K562 (cell line): ENCODE results near the gene VWA8. TPM values are rescaled to one million over a fixed set of nuclear protein-coding genes. Genes with fewer than 3 reads are reported as not detected.

Experiments
- ATAC-seq: fragments of 200-7000 bp; cut with Tn5 transposase; 3 replicates; pipeline ENCODE4 v1.9.1; 2020; ENCODE audit warnings: moderate library complexity
- BruUV-seq: library from RNA; stranded (reverse); fragments of 400-500 nt; replicated peaks from 2 replicates; lab custom pipeline; 2021; lab: Mats Ljungman, UMichigan
- CTCF ChIA-PET: fragments of 300-600 bp; formaldehyde crosslinking; extraction: SDS; loops from one replicate; lab custom pipeline; 2021; ENCODE audit warnings: low intra/inter-chr PET ratio; lab: Yijun Ruan, JAX
- POLR2A ChIA-PET: fragments of 300-600, 350-650 bp; sonication (Branson Sonifier 250); formaldehyde crosslinking; extraction: SDS; loops from one replicate; lab custom pipeline; 2021; ENCODE audit warnings: antibody characterized with exemption, inconsistent platforms; lab: Yijun Ruan, JAX
- DNase-seq, 4 experiments: peaks; one replicate each; pipeline versions ENCODE4 v3.0.0 to v3.0.0-alpha.2; 2011 to 2018; ENCODE audit warnings: low spot score in 3 of 4, mixed read lengths in 3 of 4; ENCODE audit errors: extremely low read depth in 1 of 4
- FAIRE-seq: peaks from 2 replicates; lab custom pipeline; 2011; peaks lifted over from hg19 to GRCh38; lab: Jason Lieb, UNC
- H2AFZ ChIP-seq: 2 replicates; pipeline ENCODE4 v1.6.0; 2011; ENCODE audit warnings: low read depth, low read length, control low read depth, inconsistent platforms
- H3K27ac ChIP-seq: fragments of 200-600 bp; 3 replicates; pipeline ENCODE4 v1.8.0; 2011; ENCODE audit warnings: low read depth, mild to moderate bottlenecking, control low read depth, inconsistent platforms, low read length, moderate library complexity, mixed read lengths; ENCODE audit errors: extremely low read depth
- H3K27me3 ChIP-seq, 2 experiments: fragments of 300-600 bp in 1 of 2; 2 replicates in 1 of 2; 3 replicates in 1 of 2; pipeline versions ENCODE4 v1.6.0 to v1.8.0; 2011; ENCODE audit warnings: inconsistent platforms in 2 of 2, low read length in 2 of 2, mild to moderate bottlenecking in 1 of 2, mixed read lengths in 1 of 2, moderate library complexity in 1 of 2; ENCODE audit not compliant: control insufficient read depth in 2 of 2, insufficient read depth in 2 of 2
- H3K36me3 ChIP-seq: fragments of 300-600 bp; 3 replicates; pipeline ENCODE4 v1.8.0; 2011; ENCODE audit warnings: mild to moderate bottlenecking, low read length, inconsistent platforms; ENCODE audit not compliant: control insufficient read depth, insufficient read depth
- H3K4me1 ChIP-seq, 2 experiments: fragments of 200-600 bp in 1 of 2; replicated peaks in 1 of 2; 2 replicates in 1 of 2; 3 replicates in 1 of 2; pipeline versions ENCODE4 v1.5.1 to v1.8.0; 2011; ENCODE audit warnings: inconsistent platforms in 2 of 2, low read length in 2 of 2, mild to moderate bottlenecking in 1 of 2, mixed read lengths in 1 of 2, moderate library complexity in 1 of 2; ENCODE audit not compliant: control insufficient read depth in 2 of 2, insufficient read depth in 2 of 2
- H3K4me2 ChIP-seq: 2 replicates; pipeline ENCODE4 v1.6.1; 2011; ENCODE audit warnings: low read length, control low read depth, inconsistent platforms, mixed read lengths; ENCODE audit not compliant: insufficient read depth
- H3K4me3 ChIP-seq: fragments of 200-600 bp; sonication (generic), shearing (Covaris generic); 2 replicates; pipeline ENCODE4 v1.5.1; 2016; ENCODE audit warnings: control low read depth, inconsistent platforms
- H3K79me2 ChIP-seq: fragments of 200-600 bp; 3 replicates; pipeline ENCODE4 v1.8.0; 2011; ENCODE audit warnings: low read length, inconsistent platforms; ENCODE audit not compliant: control insufficient read depth, insufficient read depth
- H3K9ac ChIP-seq, 2 experiments: 2 replicates each; pipeline versions ENCODE4 v1.6.0 to v1.6.1; 2011; ENCODE audit warnings: low read depth in 2 of 2, low read length in 2 of 2, control low read depth in 1 of 2, inconsistent platforms in 1 of 2, mild to moderate bottlenecking in 1 of 2, mixed read lengths in 1 of 2; ENCODE audit not compliant: insufficient read depth in 1 of 2
- H3K9me1 ChIP-seq: one replicate; pipeline ENCODE4 v1.6.0; 2011; ENCODE audit warnings: inconsistent platforms, mild to moderate bottlenecking, low read length, moderate library complexity; ENCODE audit not compliant: control insufficient read depth, insufficient read depth
- H3K9me3 ChIP-seq: replicated peaks from 2 replicates; pipeline ENCODE4 v1.5.1; 2011; ENCODE audit warnings: low read depth, low read length, inconsistent platforms; ENCODE audit not compliant: control insufficient read depth, insufficient read depth
- H4K20me1 ChIP-seq: replicated peaks from 2 replicates; pipeline ENCODE4 v1.6.1; 2011; ENCODE audit warnings: low read length, inconsistent platforms, mixed read lengths; ENCODE audit not compliant: control insufficient read depth, insufficient read depth
- ATF3 ChIP-seq, 2 experiments: fragments of 450-650 bp in 1 of 2; sonication (generic) in 1 of 2; formaldehyde crosslinking in 1 of 2; IDR thresholded peaks in 1 of 2; conservative IDR thresholded peaks in 1 of 2; 2 replicates each; pipeline versions ENCODE4 v1.6.1 to v1.8.1; 2016 to 2023; ENCODE audit warnings: mild to moderate bottlenecking in 2 of 2, moderate library complexity in 2 of 2, inconsistent platforms in 1 of 2, missing genetic modification reagents in 1 of 2
- E2F4 ChIP-seq: sonication (generic); formaldehyde crosslinking; IDR thresholded peaks from 2 replicates; pipeline ENCODE4 v1.8.0; 2022; ENCODE audit warnings: mild to moderate bottlenecking, low read depth, missing genetic modification reagents
- HMBOX1 ChIP-seq: sonication (generic); IDR thresholded peaks from 2 replicates; pipeline ENCODE4 v1.6.1; 2016
- POLR2A ChIP-seq: fragments of 450-650 bp; conservative IDR thresholded peaks from 2 replicates; pipeline ENCODE4 v1.6.1; 2016
- PTBP1 ChIP-seq: fragments of 200-400 bp; formaldehyde crosslinking; IDR thresholded peaks from 2 replicates; pipeline ENCODE4 v1.6.1; 2017; ENCODE audit warnings: low read depth, low read length
- RBM25 ChIP-seq: fragments of 200-400 bp; formaldehyde crosslinking; IDR thresholded peaks from 2 replicates; pipeline ENCODE4 v1.6.1; 2018; ENCODE audit warnings: low read length, low read depth, moderate library complexity; ENCODE audit not compliant: severe bottlenecking
- RCOR1 ChIP-seq, 2 experiments: IDR thresholded peaks; 2 replicates each; pipeline ENCODE4 v1.6.1; 2012; ENCODE audit warnings: low read depth in 2 of 2, low read length in 2 of 2, borderline replicate concordance in 1 of 2, improper control_type of control experiment in 1 of 2
- SETDB1 ChIP-seq: IDR thresholded peaks from one replicate; pipeline ENCODE4 v1.6.1; 2012; ENCODE audit warnings: low read length, control low read depth, inconsistent platforms
- SMARCA4 ChIP-seq: fragments of 450-650 bp; IDR thresholded peaks from 2 replicates; pipeline ENCODE4 v1.6.1; 2016
- TAF9B ChIP-seq: fragments of 450-650 bp; IDR thresholded peaks from 2 replicates; pipeline ENCODE4 v1.6.1; 2018; ENCODE audit warnings: mild to moderate bottlenecking; ENCODE audit not compliant: partially characterized antibody
- TGIF2 ChIP-seq: sonication (generic); formaldehyde crosslinking; IDR thresholded peaks from 2 replicates; pipeline ENCODE4 v1.8.1; 2022; ENCODE audit warnings: mild to moderate bottlenecking, missing genetic modification reagents, moderate library complexity
- ZBTB1 ChIP-seq: sonication (generic); formaldehyde crosslinking; IDR thresholded peaks from 2 replicates; pipeline ENCODE4 v1.8.1; 2023; ENCODE audit warnings: missing genetic modification reagents, low read depth, mild to moderate bottlenecking, borderline replicate concordance
- ZNF12 ChIP-seq: sonication (generic); formaldehyde crosslinking; IDR thresholded peaks from 2 replicates; pipeline ENCODE4 v1.4.0; 2020; ENCODE audit warnings: mild to moderate bottlenecking, missing genetic modification reagents
- ZNF277 ChIP-seq: fragments of 250-450 bp; sonication (Bioruptor Pico); IDR thresholded peaks from 2 replicates; pipeline ENCODE4 v1.8.0; 2022; ENCODE audit warnings: inconsistent platforms, mild to moderate bottlenecking, moderate library complexity, borderline replicate concordance
- ZNF280B ChIP-seq: fragments of 250-450 bp; sonication (Bioruptor Pico); IDR thresholded peaks from 2 replicates; pipeline ENCODE4 v1.5.1; 2021; ENCODE audit warnings: mild to moderate bottlenecking
- ZNF668 ChIP-seq: fragments of 250-450 bp; sonication (Bioruptor Pico); IDR thresholded peaks from 2 replicates; pipeline ENCODE4 v1.8.0; 2022; ENCODE audit warnings: mild to moderate bottlenecking, inconsistent platforms
- WGBS: fragments of 100-300 bp; shearing (Covaris generic); methylation state at CpG from one replicate; pipeline ENCODE4 v1.1.6; 2016; ENCODE audit warnings: low coverage, mixed read lengths; ENCODE audit not compliant: insufficient coverage; ENCODE audit errors: missing lambda C conversion rate; 5-methylcytosine and 5-hydroxymethylcytosine counted together
- in situ Hi-C: fragments of 300-500 bp; cut with MboI; formaldehyde crosslinking; loops from 4 replicates; pipeline ENCODE4 v1.15.0; 2018; ENCODE audit warnings: inconsistent platforms, mixed read lengths
- intact Hi-C: fragments of 100-400 bp; cut with micrococcal nuclease; formaldehyde crosslinking; loops from 2 replicates; pipeline ENCODE4 v1.14.2; 2022
- polyA plus RNA-seq, 8 experiments: library from polyadenylated mRNA; depleted of rRNA in 4 of 8; stranded (reverse) in 5 of 8; unstranded in 3 of 8; fragments of >200 nt; fragmentation: Nextera tagmentation in 2 of 8; fragmentation: Illumina TruSeq in 1 of 8; extraction: Ambion mirVana in 2 of 8; extraction: Trizol in 1 of 8; gene quantifications; 2 replicates each; pipeline versions ENCODE4 v1.2.1 to v1.2.3, GENCODE V29; 2011 to 2014; ENCODE audit warnings: inconsistent platforms in 1 of 8, missing spikeins in 1 of 8
- total RNA-seq, 7 experiments: library from RNA; depleted of rRNA in 6 of 7; stranded (reverse); fragments of >200 nt in 6 of 7; fragmentation: Illumina TruSeq in 2 of 7; extraction: Trizol in 2 of 7; gene quantifications; 2 replicates each; pipeline versions ENCODE4 v1.2.1 to v1.2.3, GENCODE V29; 2011 to 2021; ENCODE audit warnings: low replicate concordance in 1 of 7

Gene VWA8
- total and polyA plus RNA-seq, 9 of the 15 experiments (the other 6 are each of a cell fraction or from before 2014, with no cell fraction given): 2.1 to 18.5 (median 13.3) TPM

GRCh38 chr13:41548031-41548430 lies 412.9 kb downstream of the VWA8 start:
- no peak overlapping the region for H3K4me3 ChIP-seq
- in situ Hi-C loops: no loop called here
- H4K20me1 ChIP-seq: no peaks in the 10 kb centered on the region
- H3K9ac ChIP-seq: no peak overlapping the region
- H3K36me3 ChIP-seq: no peaks in the 10 kb centered on the region
- ATAC-seq (peak; percentile 36; the same call in 1 of the 3 replicates), DNase-seq (no peak), FAIRE-seq (no peak)
- no peaks in the 10 kb centered on the region for H3K79me2 ChIP-seq
- 49% methylated on average over 6 of the region's 6 CpGs for WGBS
- no peak overlapping the region for H2AFZ ChIP-seq
- H3K27me3 ChIP-seq: peaks cover 0 to 10% of the 10 kb centered on the region in 2 experiments; a peak in 2 of 5 replicates
- H3K9me1 ChIP-seq: no peaks in the 10 kb centered on the region
- H3K4me2 ChIP-seq: no peak overlapping the region
- intact Hi-C loops: no loop called here
- ChIA-PET POLR2A (interaction anchor here (0.7 kb wide), 1 partner anchor 14 kb away, joined by 3 read pairs; no protein-coding TSS in a partner anchor), CTCF (no interaction called here)
- no peaks in the 10 kb centered on the region; a peak in 1 of 5 replicates for H3K4me1 ChIP-seq
- no peak overlapping the region for H3K27ac ChIP-seq
- BruUV-seq: no TSS peak
- no peaks in the 10 kb centered on the region for H3K9me3 ChIP-seq
- TF ChIP-seq ZBTB1 (CRISPR knock-in tag): no peak
- TF ChIP-seq TGIF2 (CRISPR knock-in tag): no peak
- no peak for TF ChIP-seq ZNF280B
- TF ChIP-seq HMBOX1: no peak
- no peak for TF ChIP-seq ZNF277 (CRISPR knock-in tag)
- TF ChIP-seq ZNF668: no peak
- TF ChIP-seq TAF9B: no peak
- no peak for TF ChIP-seq ATF3 (IDR thresholded peaks at IDR 0.05)
- TF ChIP-seq ATF3 (CRISPR knock-in tag; conservative IDR thresholded peaks at IDR 0.05): no peak
- TF ChIP-seq PTBP1: no peak
- TF ChIP-seq E2F4 (CRISPR knock-in tag): no peak
- TF ChIP-seq RBM25: no peak
- TF ChIP-seq RCOR1 (IDR thresholded peaks at IDR 0.05; ENCODE audit: borderline replicate concordance in 1 of 2, low read depth in 2 of 2, low read length in 2 of 2): no peak
- no peak for TF ChIP-seq ZNF12 (CRISPR knock-in tag)
- no peak for TF ChIP-seq SETDB1
- no peak for TF ChIP-seq SMARCA4
- TF ChIP-seq POLR2A: no peak
